H4 (cell line): ENCODE data around the gene LYZL4. TPM values are rescaled to one million over a fixed set of nuclear protein-coding genes. Genes with fewer than 3 reads are reported as not detected.
A peak's percentile ranks its signal among the peaks of the same experiment; 100 is the strongest.

Source experiments
- DNase-seq: peaks from one replicate; pipeline ENCODE4 v3.0.0-alpha.2; 2015; ENCODE audit warnings: low spot score
- total RNA-seq: library from RNA; depleted of rRNA; stranded (reverse); fragments of >200 nt; shearing (Covaris generic); gene quantifications from 2 replicates; pipeline ENCODE4 v1.2.3, GENCODE V29; 2014; rRNA removed

The LYZL4 gene
- total RNA-seq = not detected in 2 replicates

- no peak for DNase-seq
Observed at GRCh38 chr3:42410370-42411131, at the start of gene LYZL4. Gene LYZL4, minus strand, starts transcription at chr3:42410610. Its CDS starts 3,359 bp downstream, at chr3:42407251.

GRCh38 chr3:42459151-42459550, 48.7 kb upstream of the LYZL4 start:
- no peak for DNase-seq

GRCh38 chr3:42456211-42456610, 45.8 kb upstream of the LYZL4 start:
- no peak for DNase-seq

- no peak for DNase-seq
Observed at GRCh38 chr3:42451546-42452230, 41.3 kb upstream of the LYZL4 start.

GRCh38 chr3:42451116-42451515, 40.7 kb upstream of the LYZL4 start:
- no peak for DNase-seq

- no peak for DNase-seq
Observed at GRCh38 chr3:42450567-42450966, 40.2 kb upstream of the LYZL4 start.

GRCh38 chr3:42447481-42447880, 37.1 kb upstream of the LYZL4 start:
- no peak for DNase-seq

GRCh38 chr3:42446111-42447050, 36.0 kb upstream of the LYZL4 start:
- DNase-seq = no peak

- DNase-seq = peak; percentile 66
Observed at GRCh38 chr3:42443819-42444436, 33.5 kb upstream of the LYZL4 start.

- no peak for DNase-seq
Observed at GRCh38 chr3:42443292-42443691, 32.9 kb upstream of the LYZL4 start.

GRCh38 chr3:42442640-42443039, 32.2 kb upstream of the LYZL4 start:
- no peak for DNase-seq

GRCh38 chr3:42441791-42442190, 31.4 kb upstream of the LYZL4 start:
- no peak for DNase-seq

GRCh38 chr3:42440924-42441323, 30.5 kb upstream of the LYZL4 start:
- no peak for DNase-seq

- DNase-seq = no peak
Observed at GRCh38 chr3:42439261-42440115, 29.1 kb upstream of the LYZL4 start.

GRCh38 chr3:42438758-42439157, 28.3 kb upstream of the LYZL4 start:
- DNase-seq = no peak

GRCh38 chr3:42438193-42438592, 27.8 kb upstream of the LYZL4 start:
- no peak for DNase-seq

GRCh38 chr3:42434777-42435380, 24.5 kb upstream of the LYZL4 start:
- DNase-seq = no peak

GRCh38 chr3:42432485-42432884, 22.1 kb upstream of the LYZL4 start:
- DNase-seq = no peak

GRCh38 chr3:42430781-42431532, 20.5 kb upstream of the LYZL4 start:
- DNase-seq = no peak

- DNase-seq = no peak
Observed at GRCh38 chr3:42428830-42429229, 18.4 kb upstream of the LYZL4 start.
